Hepatocyte (in vitro differentiated cells): Measurements from ENCODE around the gene ST8SIA6. TPM values are rescaled to one million over a fixed set of nuclear protein-coding genes. Genes with fewer than 3 reads are reported as not detected.

Source experiments
- DNase-seq: peaks from one replicate; pipeline ENCODE4 v3.0.0-alpha.2; 2016; ENCODE audit warnings: low spot score
- H2AFZ ChIP-seq: fragments of 200-600 bp; sonication (generic); 2 replicates; pipeline ENCODE4 v1.6.0; 2016; ENCODE audit warnings: antibody characterized with exemption, mild to moderate bottlenecking
- H3K27ac ChIP-seq: fragments of 200-600 bp; sonication (generic); 2 replicates; pipeline ENCODE4 v1.5.1; 2016; ENCODE audit warnings: mild to moderate bottlenecking
- H3K27me3 ChIP-seq: fragments of 200-600 bp; sonication (generic); 2 replicates; pipeline ENCODE4 v1.6.1; 2016
- H3K36me3 ChIP-seq: fragments of 200-600 bp; sonication (generic); replicated peaks from 2 replicates; pipeline ENCODE4 v1.5.1; 2016; ENCODE audit warnings: low read depth; ENCODE audit not compliant: insufficient read depth
- H3K4me1 ChIP-seq: fragments of 200-600 bp; sonication (generic); 2 replicates; pipeline ENCODE4 v1.5.1; 2016; ENCODE audit warnings: mild to moderate bottlenecking, moderate library complexity; ENCODE audit not compliant: insufficient read depth
- H3K4me2 ChIP-seq: fragments of 200-600 bp; sonication (generic); 2 replicates; pipeline ENCODE4 v1.6.0; 2016
- H3K4me3 ChIP-seq: fragments of 200-600 bp; sonication (generic); 2 replicates; pipeline ENCODE4 v1.5.1; 2016; ENCODE audit warnings: mild to moderate bottlenecking
- H3K79me2 ChIP-seq: fragments of 200-600 bp; sonication (generic); 2 replicates; pipeline ENCODE4 v1.6.0; 2017; ENCODE audit warnings: mild to moderate bottlenecking
- H3K9me2 ChIP-seq: fragments of 200-600 bp; sonication (generic); replicated peaks from 2 replicates; pipeline ENCODE4 v1.6.0; 2017; ENCODE audit warnings: mild to moderate bottlenecking; ENCODE audit not compliant: insufficient read depth
- H3K9me3 ChIP-seq: fragments of 200-600 bp; sonication (generic); 2 replicates; pipeline ENCODE4 v1.5.1; 2016; ENCODE audit warnings: low read depth, mild to moderate bottlenecking
- H4K20me1 ChIP-seq: fragments of 200-600 bp; sonication (generic); 2 replicates; pipeline ENCODE4 v1.6.0; 2016; ENCODE audit warnings: mild to moderate bottlenecking; ENCODE audit not compliant: insufficient read depth, poor library complexity, severe bottlenecking
- EZH2 ChIP-seq: fragments of 200-600 bp; sonication (generic); IDR thresholded peaks from 2 replicates; pipeline ENCODE4 v1.6.1; 2016; ENCODE audit warnings: antibody characterized with exemption, mild to moderate bottlenecking, borderline replicate concordance
- EZH2phosphoT487 ChIP-seq: fragments of 200-600 bp; sonication (generic); IDR thresholded peaks from one replicate; pipeline ENCODE4 v1.6.1; 2018; ENCODE audit warnings: antibody characterized with exemption, mild to moderate bottlenecking, low read depth, moderate library complexity; ENCODE audit not compliant: unreplicated experiment, severe bottlenecking
- WGBS: methylation state at CpG from one replicate; pipeline ENCODE4 v1.1.6; 2016; ENCODE audit warnings: low lambda C conversion rate; ENCODE audit errors: missing lambda C conversion rate; 5-methylcytosine and 5-hydroxymethylcytosine counted together
- polyA plus RNA-seq: library from polyadenylated mRNA; unstranded; fragments of >200 nt; fragmentation: Nextera tagmentation; extraction: Ambion mirVana; gene quantifications from 2 replicates; pipeline ENCODE4 v1.2.1, GENCODE V29; 2016
- total RNA-seq: library from RNA; depleted of rRNA; stranded (reverse); fragments of >200 nt; gene quantifications from 2 replicates; pipeline ENCODE4 v1.2.3, GENCODE V29; 2014
- TF ChIP-seq, protein P1 (sequence below): fragments of 200-600 bp; sonication (generic); IDR thresholded peaks from 2 replicates; pipeline ENCODE4 v1.5.1; 2016; ENCODE audit warnings: antibody characterized with exemption, mild to moderate bottlenecking; ENCODE audit not compliant: poor library complexity

ST8SIA6 gene
- total and polyA plus RNA-seq, 2 experiments from 2014 or later: 0.10 TPM; not detected in 1

DNA sequence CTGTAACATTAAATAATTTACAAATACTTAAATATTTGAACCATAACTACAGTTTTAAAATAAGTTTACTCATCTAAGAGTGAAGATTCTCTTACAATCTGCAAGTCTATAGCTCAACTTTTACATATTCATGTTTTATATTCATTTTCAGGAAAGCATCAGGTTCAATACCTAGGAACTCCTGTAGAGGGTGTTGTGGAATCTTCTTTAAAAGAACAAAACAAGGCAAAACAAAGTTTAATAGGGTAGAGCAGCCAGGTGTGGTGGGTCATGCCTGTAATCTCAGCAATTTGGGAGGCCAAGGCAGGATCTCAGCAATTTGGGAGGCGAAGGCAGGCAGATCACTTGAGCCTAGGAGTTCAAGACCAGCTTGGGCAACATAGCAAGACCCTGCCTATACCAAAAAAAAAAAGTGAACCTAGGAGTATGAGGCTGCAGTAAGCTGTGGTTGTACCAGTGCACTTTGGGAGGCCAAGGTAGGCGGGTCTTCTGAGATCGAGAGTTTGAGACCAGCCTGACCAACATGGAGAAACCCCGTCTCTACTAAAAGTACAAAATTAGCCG lies 45.1 kb downstream of the ST8SIA6 start:
- no peaks in the 10 kb centered on the region for H3K9me2 ChIP-seq
- no peaks in the 10 kb centered on the region for H3K36me3 ChIP-seq
- 100% methylated on average over 5 of the region's 5 CpGs for WGBS
- TF ChIP-seq EZH2phosphoT487 (no peak), EZH2 (no peak)
- TF ChIP-seq, protein P1, sequence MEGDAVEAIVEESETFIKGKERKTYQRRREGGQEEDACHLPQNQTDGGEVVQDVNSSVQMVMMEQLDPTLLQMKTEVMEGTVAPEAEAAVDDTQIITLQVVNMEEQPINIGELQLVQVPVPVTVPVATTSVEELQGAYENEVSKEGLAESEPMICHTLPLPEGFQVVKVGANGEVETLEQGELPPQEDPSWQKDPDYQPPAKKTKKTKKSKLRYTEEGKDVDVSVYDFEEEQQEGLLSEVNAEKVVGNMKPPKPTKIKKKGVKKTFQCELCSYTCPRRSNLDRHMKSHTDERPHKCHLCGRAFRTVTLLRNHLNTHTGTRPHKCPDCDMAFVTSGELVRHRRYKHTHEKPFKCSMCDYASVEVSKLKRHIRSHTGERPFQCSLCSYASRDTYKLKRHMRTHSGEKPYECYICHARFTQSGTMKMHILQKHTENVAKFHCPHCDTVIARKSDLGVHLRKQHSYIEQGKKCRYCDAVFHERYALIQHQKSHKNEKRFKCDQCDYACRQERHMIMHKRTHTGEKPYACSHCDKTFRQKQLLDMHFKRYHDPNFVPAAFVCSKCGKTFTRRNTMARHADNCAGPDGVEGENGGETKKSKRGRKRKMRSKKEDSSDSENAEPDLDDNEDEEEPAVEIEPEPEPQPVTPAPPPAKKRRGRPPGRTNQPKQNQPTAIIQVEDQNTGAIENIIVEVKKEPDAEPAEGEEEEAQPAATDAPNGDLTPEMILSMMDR: peak; percentile 32
- H3K9me3 ChIP-seq: no peaks in the 10 kb centered on the region
- no peak overlapping the region for H3K4me2 ChIP-seq
- no peaks in the 10 kb centered on the region for H3K27me3 ChIP-seq
- no peak overlapping the region for H3K4me3 ChIP-seq
- H4K20me1 ChIP-seq: no peaks in the 10 kb centered on the region
- no peak for DNase-seq
- H2AFZ ChIP-seq: no peak overlapping the region
- H3K79me2 ChIP-seq: no peaks in the 10 kb centered on the region
- H3K4me1 ChIP-seq: peaks cover 8% of the 10 kb centered on the region
- no peak overlapping the region for H3K27ac ChIP-seq

DNA sequence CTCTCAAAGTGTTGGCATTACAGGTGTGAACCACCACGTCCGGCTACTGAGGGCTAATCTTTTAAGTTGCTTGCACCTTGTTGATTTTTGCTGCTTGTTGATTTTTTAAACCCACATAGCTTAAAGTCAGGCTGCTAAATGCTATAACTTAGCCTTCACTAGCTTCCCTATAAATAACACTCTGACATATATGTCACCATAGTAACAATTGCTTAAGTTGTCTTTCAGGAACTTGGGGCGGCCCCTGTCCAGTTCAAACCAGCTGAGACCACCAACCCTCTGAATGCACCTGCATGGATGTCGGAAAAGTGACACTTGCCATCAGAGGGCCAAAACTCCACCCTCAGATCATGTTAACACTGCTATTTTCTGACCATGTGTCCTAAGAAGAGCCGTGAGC lies 47.3 kb downstream of the ST8SIA6 start:
- no peak for DNase-seq
- H3K36me3 ChIP-seq: no peaks in the 10 kb centered on the region
- WGBS: 89% methylated on average over 5 of the region's 5 CpGs
- no peaks in the 10 kb centered on the region for H3K9me2 ChIP-seq
- H2AFZ ChIP-seq: no peak overlapping the region
- no peaks in the 10 kb centered on the region for H3K9me3 ChIP-seq
- peak overlapping the region; percentile 72 for H3K27ac ChIP-seq
- TF ChIP-seq, protein P1: no peak
- TF ChIP-seq EZH2: no peak
- no peak overlapping the region for H3K4me3 ChIP-seq
- no peaks in the 10 kb centered on the region for H4K20me1 ChIP-seq
- no peaks in the 10 kb centered on the region for H3K79me2 ChIP-seq
- no peak overlapping the region for H3K4me2 ChIP-seq
- no peaks in the 10 kb centered on the region for H3K27me3 ChIP-seq
- peaks cover 8% of the 10 kb centered on the region for H3K4me1 ChIP-seq

DNA sequence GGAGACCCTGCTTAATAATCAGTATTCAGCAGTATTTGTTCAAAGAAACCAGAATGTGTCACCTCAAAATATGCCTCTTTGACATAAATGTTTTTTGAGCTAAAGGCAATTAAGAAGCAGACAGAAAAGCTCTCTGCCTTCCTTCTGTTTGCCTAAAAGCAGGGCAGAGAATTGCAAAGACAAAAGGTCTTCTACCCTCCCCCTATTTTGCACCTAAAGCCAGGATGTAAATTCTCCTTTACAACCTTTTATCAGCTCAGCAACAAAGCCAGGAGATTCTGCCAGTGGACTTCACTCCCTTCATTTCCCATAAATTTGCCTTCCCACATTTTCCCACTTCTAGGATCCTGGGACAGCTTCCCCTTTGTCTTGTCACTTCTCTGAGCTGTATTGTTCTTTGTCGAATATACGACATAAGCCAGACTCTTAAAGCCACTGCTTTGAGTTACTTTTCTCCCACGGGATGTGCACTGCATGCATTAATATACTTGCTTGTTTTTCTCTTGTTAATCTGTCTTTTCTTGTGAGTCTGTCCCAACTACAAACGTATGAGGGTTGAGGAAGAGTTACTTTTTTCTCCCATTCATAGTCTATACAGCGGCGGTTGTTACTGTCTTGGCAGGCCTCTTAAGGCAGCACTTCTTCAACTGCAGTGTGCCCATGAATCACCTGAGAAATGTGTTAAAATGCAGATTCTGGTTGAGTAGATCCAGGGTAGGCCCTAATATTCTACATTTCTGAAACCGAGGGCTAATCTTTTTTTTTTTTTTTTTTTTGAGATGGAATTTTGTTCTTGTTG lies 48.2 kb downstream of the ST8SIA6 start:
- Histone ChIP-seq H3K36me3 (no peaks in the 10 kb centered on the region), H3K4me1 (peaks cover 8% of the 10 kb centered on the region), H2AFZ (peak overlapping the region; percentile 41), H3K4me2 (peak overlapping the region; percentile 0), H3K79me2 (no peaks in the 10 kb centered on the region), H3K27me3 (no peaks in the 10 kb centered on the region), H3K9me2 (no peaks in the 10 kb centered on the region), H3K4me3 (no peak overlapping the region), H3K27ac (peak overlapping the region; percentile 72), H4K20me1 (no peaks in the 10 kb centered on the region), H3K9me3 (no peaks in the 10 kb centered on the region)
- peak; percentile 36 for DNase-seq
- TF ChIP-seq, protein P1: no peak
- no peak for TF ChIP-seq EZH2
- no peak for TF ChIP-seq EZH2phosphoT487
- WGBS: 28% methylated on average over 7 of the region's 7 CpGs
